GM12878 (cell line): ENCODE data around the gene FGD3. TPM values are rescaled to one million over a fixed set of nuclear protein-coding genes. Genes with fewer than 3 reads are reported as not detected.

ENCODE experiments used
- ATAC-seq: fragments of 200-7000 bp; cut with Tn5 transposase; 3 replicates; pipeline ENCODE4 v1.9.1; 2020; ENCODE audit warnings: mild to moderate bottlenecking, moderate library complexity
- BruUV-seq: library from RNA; stranded (reverse); fragments of 400-500 nt; replicated peaks from 2 replicates; lab custom pipeline; 2021; lab: Mats Ljungman, UMichigan
- CTCF ChIA-PET: fragments of 300-600 bp; sonication (Branson Sonifier 250); formaldehyde crosslinking; extraction: SDS; loops from one replicate; lab custom pipeline; 2021; ENCODE audit warnings: inconsistent platforms; lab: Yijun Ruan, JAX
- POLR2A ChIA-PET: fragments of 350-600 bp; formaldehyde crosslinking; extraction: SDS; loops from one replicate; lab custom pipeline; 2021; ENCODE audit warnings: inconsistent platforms; lab: Charles Lee
- RAD21 ChIA-PET: fragments of 300-600 bp; sonication (Branson Sonifier 250); formaldehyde crosslinking; loops from one replicate; lab custom pipeline; 2023; ENCODE audit warnings: antibody characterized with exemption; ENCODE audit not compliant: unreplicated experiment; lab: Charles Lee
- SMC1A ChIA-PET: fragments of 300-600 bp; sonication (Branson Sonifier 250); formaldehyde crosslinking; loops from one replicate; lab custom pipeline; 2023; ENCODE audit not compliant: unreplicated experiment, uncharacterized antibody; lab: Charles Lee
- DNase-seq: peaks from one replicate; pipeline ENCODE4 v3.0.0-alpha.2; 2011; ENCODE audit warnings: low read depth, low spot score
- FAIRE-seq: peaks from 3 replicates; lab custom pipeline; 2011; peaks lifted over from hg19 to GRCh38; lab: Jason Lieb, UNC
- H2AFZ ChIP-seq: 2 replicates; pipeline ENCODE4 v1.6.0; 2011; ENCODE audit warnings: low read depth, low read length, control low read depth; ENCODE audit not compliant: control insufficient read depth
- H3K27ac ChIP-seq: 2 replicates; pipeline ENCODE4 v1.5.1; 2011; ENCODE audit warnings: control low read depth; ENCODE audit not compliant: control insufficient read depth, insufficient read depth
- H3K27me3 ChIP-seq, 2 experiments: replicated peaks in 1 of 2; 2 replicates each; pipeline versions ENCODE4 v1.6.0 to v1.6.1; 2011; ENCODE audit warnings: low read length in 1 of 2; ENCODE audit not compliant: control insufficient read depth in 2 of 2, insufficient read depth in 2 of 2
- H3K36me3 ChIP-seq, 2 experiments: 2 replicates each; pipeline ENCODE4 v1.5.1; 2011; ENCODE audit warnings: low read length in 1 of 2; ENCODE audit not compliant: control insufficient read depth in 2 of 2, insufficient read depth in 2 of 2
- H3K4me1 ChIP-seq: 2 replicates; pipeline ENCODE4 v1.6.1; 2011; ENCODE audit warnings: mild to moderate bottlenecking, low read length, moderate library complexity, mixed read lengths; ENCODE audit not compliant: control insufficient read depth, insufficient read depth
- H3K4me2 ChIP-seq: 2 replicates; pipeline ENCODE4 v1.6.0; 2011; ENCODE audit warnings: control low read depth; ENCODE audit not compliant: control insufficient read depth, insufficient read depth
- H3K4me3 ChIP-seq: fragments of 200-600 bp; sonication (generic); 2 replicates; pipeline ENCODE4 v1.5.1; 2016
- H3K79me2 ChIP-seq: 2 replicates; pipeline ENCODE4 v1.6.0; 2011; ENCODE audit warnings: low read length; ENCODE audit not compliant: control insufficient read depth, insufficient read depth
- H3K9ac ChIP-seq: 2 replicates; pipeline ENCODE4 v1.8.0; 2011; ENCODE audit warnings: low read length, control low read depth, mixed read lengths; ENCODE audit not compliant: control insufficient read depth, insufficient read depth
- H3K9me3 ChIP-seq: replicated peaks from 3 replicates; pipeline ENCODE4 v1.5.1; 2011; ENCODE audit warnings: mild to moderate bottlenecking, low read length; ENCODE audit not compliant: control insufficient read depth, insufficient read depth
- H4K20me1 ChIP-seq: 2 replicates; pipeline ENCODE4 v1.6.0; 2011; ENCODE audit not compliant: control insufficient read depth, insufficient read depth
- BMI1 ChIP-seq: fragments of 450-650 bp; IDR thresholded peaks from 2 replicates; pipeline ENCODE4 v1.6.1; 2016; ENCODE audit warnings: mild to moderate bottlenecking, moderate library complexity, borderline replicate concordance
- CHD2 ChIP-seq: IDR thresholded peaks from 2 replicates; pipeline ENCODE4 v1.6.1; 2011; ENCODE audit warnings: low read depth, low read length, improper control_type of control experiment, borderline replicate concordance
- FOXK2 ChIP-seq: fragments of 450-650 bp; IDR thresholded peaks from 2 replicates; pipeline ENCODE4 v1.6.1; 2017; ENCODE audit warnings: mild to moderate bottlenecking, moderate library complexity
- IRF4 ChIP-seq: IDR thresholded peaks from 2 replicates; pipeline ENCODE4 v1.6.1; 2011; ENCODE audit warnings: low read depth, low read length
- MAX ChIP-seq: IDR thresholded peaks from 2 replicates; pipeline ENCODE4 v1.6.1; 2012; ENCODE audit warnings: low read depth, low read length, improper control_type of control experiment
- NBN ChIP-seq: fragments of 450-650 bp; IDR thresholded peaks from 2 replicates; pipeline ENCODE4 v1.6.1; 2016
- NFIC ChIP-seq: IDR thresholded peaks from 2 replicates; pipeline ENCODE4 v1.6.1; 2012; ENCODE audit warnings: low read depth, mild to moderate bottlenecking, inconsistent platforms, low read length, moderate library complexity
- RUNX3 ChIP-seq: IDR thresholded peaks from 2 replicates; pipeline ENCODE4 v1.6.1; 2012; ENCODE audit warnings: low read length, inconsistent platforms
- SMAD1 ChIP-seq: fragments of 450-650 bp; IDR thresholded peaks from 2 replicates; pipeline ENCODE4 v1.6.1; 2018; ENCODE audit warnings: mild to moderate bottlenecking, low read depth; ENCODE audit not compliant: partially characterized antibody
- TAF1 ChIP-seq: IDR thresholded peaks from 2 replicates; pipeline ENCODE4 v1.6.1; 2011; ENCODE audit warnings: mild to moderate bottlenecking, low read depth, low read length, borderline replicate concordance
- ZBTB33 ChIP-seq: fragments of 450-650 bp; IDR thresholded peaks from 2 replicates; pipeline ENCODE4 v1.6.1; 2017; ENCODE audit warnings: mild to moderate bottlenecking
- ZNF217 ChIP-seq: fragments of 450-650 bp; IDR thresholded peaks from 2 replicates; pipeline ENCODE4 v1.6.1; 2017; ENCODE audit warnings: antibody characterized with exemption, mild to moderate bottlenecking
- ZNF24 ChIP-seq: fragments of 450-650 bp; IDR thresholded peaks from 2 replicates; pipeline ENCODE4 v1.6.1; 2017; ENCODE audit warnings: antibody characterized with exemption, mild to moderate bottlenecking
- ZNF592 ChIP-seq: fragments of 450-650 bp; IDR thresholded peaks from 2 replicates; pipeline ENCODE4 v1.6.1; 2017; ENCODE audit warnings: mild to moderate bottlenecking, moderate library complexity
- ZNF622 ChIP-seq: fragments of 450-650 bp; IDR thresholded peaks from 2 replicates; pipeline ENCODE4 v1.6.1; 2017; ENCODE audit warnings: mild to moderate bottlenecking, inconsistent platforms
- ZZZ3 ChIP-seq: IDR thresholded peaks from 2 replicates; pipeline ENCODE4 v1.6.1; 2011; ENCODE audit warnings: low read depth; ENCODE audit not compliant: control insufficient read depth, insufficient read length
- WGBS: methylation state at CpG from one replicate; pipeline ENCODE4 v1.1.6; 2016; ENCODE audit warnings: low lambda C conversion rate; ENCODE audit not compliant: insufficient replicate concordance, insufficient coverage; ENCODE audit errors: missing lambda C conversion rate; 5-methylcytosine and 5-hydroxymethylcytosine counted together
- in situ Hi-C: fragments of 300-500 bp; cut with MboI; formaldehyde crosslinking; loops from 9 replicates; pipeline ENCODE4 v1.14.3; 2018; ENCODE audit warnings: mixed read lengths
- intact Hi-C: fragments of 100-400 bp; cut with micrococcal nuclease; formaldehyde crosslinking; loops from one replicate; pipeline ENCODE4 v1.14.2; 2022; ENCODE audit not compliant: unreplicated experiment
- polyA plus RNA-seq, 11 experiments: library from polyadenylated mRNA; depleted of rRNA in 4 of 11; unstranded in 6 of 11; stranded (reverse) in 5 of 11; fragments of >200 nt; fragmentation: Nextera tagmentation in 4 of 11; fragmentation: Illumina TruSeq in 1 of 11; extraction: Ambion mirVana in 4 of 11; extraction: Trizol in 1 of 11; gene quantifications; 1 replicate in 1 of 11; 2 replicates in 10 of 11; pipeline versions ENCODE4 v1.2.1 to v1.2.3, GENCODE V29; 2011 to 2016; ENCODE audit warnings: inconsistent platforms in 2 of 11, missing spikeins in 2 of 11, low read depth in 1 of 11
- total RNA-seq, 4 experiments: library from RNA; depleted of rRNA in 3 of 4; stranded (reverse); fragments of >200 nt in 3 of 4; fragmentation: Illumina TruSeq in 1 of 4; extraction: Trizol in 1 of 4; gene quantifications; 2 replicates each; pipeline versions ENCODE4 v1.2.1 to v1.2.3, GENCODE V29; 2013 to 2021

FGD3 gene
- total and polyA plus RNA-seq, 10 of the 15 experiments (the other 5 are each of a cell fraction or from before 2014, with no cell fraction given), result 0.26 to 18.1 (median 12.4) TPM

GRCh38 chr9:93054758-93055704 lies 107.7 kb downstream of the FGD3 start:
- ChIA-PET CTCF (interaction anchor here (1.0 kb wide), 1 partner anchor 25 kb away, joined by 5 read pairs; no protein-coding TSS in a partner anchor), SMC1A (interaction anchor here (0.6 to 1.8 kb wide), 4 partner anchors 10 to 52 kb away, joined by 3 to 5 read pairs (median 4); no protein-coding TSS in a partner anchor), POLR2A (interaction anchor here (0.5 to 1.5 kb wide), 4 partner anchors 9 to 1934 kb away, joined by 3 to 5 read pairs (median 3); no protein-coding TSS in a partner anchor), RAD21 (interaction anchor here (1.4 kb wide), 1 partner anchor 52 kb away, joined by 3 read pairs; no protein-coding TSS in a partner anchor)
- no peaks in the 10 kb centered on the region for H3K27me3 ChIP-seq
- FAIRE-seq, result no peak
- no TSS peak for BruUV-seq
- no peaks in the 10 kb centered on the region for H3K9me3 ChIP-seq
- no peaks in the 10 kb centered on the region for H4K20me1 ChIP-seq
- no peak for DNase-seq
- in situ Hi-C loops (no loop called here), intact Hi-C loops (loop anchor here (5.0 kb wide), 1 partner anchor 53 kb away; no protein-coding TSS in a partner anchor)
- peaks cover 14% of the 10 kb centered on the region for H3K4me1 ChIP-seq
- WGBS, result 74% methylated on average over 11 of the region's 11 CpGs
- no peak overlapping the region for H3K4me2 ChIP-seq
- peaks cover 5% of the 10 kb centered on the region for H3K79me2 ChIP-seq
- no peak overlapping the region for H3K9ac ChIP-seq
- no peak overlapping the region for H2AFZ ChIP-seq
- ATAC-seq, result no peak
- H3K27ac ChIP-seq, result no peak overlapping the region
- H3K4me3 ChIP-seq, result no peak overlapping the region
- no peaks in the 10 kb centered on the region for H3K36me3 ChIP-seq
- TF ChIP-seq ZNF592 (no peak), ZNF622 (no peak), IRF4 (no peak), FOXK2 (no peak), ZBTB33 (no peak), NFIC (no peak), BMI1 (no peak), MAX (no peak), ZNF217 (no peak), TAF1 (no peak), SMAD1 (no peak), RUNX3 (no peak), ZNF24 (no peak), NBN (no peak), ZZZ3 (no peak), CHD2 (no peak)
